HepG2 (cell line): ENCODE data around the gene GRM6. TPM values are rescaled to one million over a fixed set of nuclear protein-coding genes. Genes with fewer than 3 reads are reported as not detected.
A peak's percentile ranks its signal among the peaks of the same experiment; 100 is the strongest.

Experiments used
- CCAR2 ChIP-seq: fragments of 200-400 bp; formaldehyde crosslinking; optimal IDR thresholded peaks from 2 replicates; pipeline ENCODE3; 2018; ENCODE audit warnings: low read depth, mild to moderate bottlenecking, low read length, moderate library complexity
- CREBL2 ChIP-seq: sonication (generic); formaldehyde crosslinking; IDR thresholded peaks from 2 replicates; pipeline ENCODE4 v1.8.1; 2023; ENCODE audit warnings: missing genetic modification reagents, mild to moderate bottlenecking, borderline replicate concordance
- GATAD1 ChIP-seq: IDR thresholded peaks from 2 replicates; pipeline ENCODE4 v1.6.1; 2016; ENCODE audit warnings: missing genetic modification reagents, missing compliant biosample characterization
- GPN1 ChIP-seq: sonication (generic); formaldehyde crosslinking; IDR thresholded peaks from 2 replicates; pipeline ENCODE4 v1.5.1; 2020; ENCODE audit warnings: missing genetic modification reagents, borderline replicate concordance
- IRF9 ChIP-seq: sonication (generic); formaldehyde crosslinking; IDR thresholded peaks from 2 replicates; pipeline ENCODE4 v1.8.0; 2022; ENCODE audit warnings: missing genetic modification reagents, mild to moderate bottlenecking, borderline replicate concordance
- JUND ChIP-seq: sonication (generic); formaldehyde crosslinking; IDR thresholded peaks from 2 replicates; pipeline ENCODE4 v1.8.0; 2022; ENCODE audit warnings: mild to moderate bottlenecking, missing genetic modification reagents
- KDM5A ChIP-seq: fragments of 200-600 bp; sonication (generic); IDR thresholded peaks from 2 replicates; pipeline ENCODE4 v1.7.0; 2018; ENCODE audit warnings: antibody characterized with exemption, mild to moderate bottlenecking, low read length, borderline replicate concordance
- MIXL1 ChIP-seq: IDR thresholded peaks from 2 replicates; pipeline ENCODE4 v1.6.1; 2016
- MYC ChIP-seq: sonication (generic); formaldehyde crosslinking; IDR thresholded peaks from 2 replicates; pipeline ENCODE4 v1.9.0; 2021; ENCODE audit warnings: missing genetic modification reagents, borderline replicate concordance
- NCOA1 ChIP-seq: sonication (generic); formaldehyde crosslinking; IDR thresholded peaks from 2 replicates; pipeline ENCODE4 v1.9.0; 2021; ENCODE audit warnings: missing genetic modification reagents
- NFATC3 ChIP-seq: sonication (generic); formaldehyde crosslinking; IDR thresholded peaks from 2 replicates; pipeline ENCODE4 v1.5.1; 2020; ENCODE audit warnings: mild to moderate bottlenecking, missing genetic modification reagents
- RBFOX2 ChIP-seq: fragments of 200-400 bp; formaldehyde crosslinking; IDR thresholded peaks from 2 replicates; pipeline ENCODE4 v1.6.1; 2017; ENCODE audit warnings: low read depth, mild to moderate bottlenecking, low read length
- SAP130 ChIP-seq: IDR thresholded peaks from 2 replicates; pipeline ENCODE4 v1.6.1; 2016; ENCODE audit warnings: low read depth
- SP1 ChIP-seq, 2 experiments: fragments of 450-650 bp in 1 of 2; sonication (generic) in 1 of 2; formaldehyde crosslinking in 1 of 2; IDR thresholded peaks; 2 replicates each; pipeline versions ENCODE4 v1.4.0 to v1.6.1; 2016 to 2020; ENCODE audit warnings: missing genetic modification reagents in 1 of 2
- TP53 ChIP-seq: sonication (generic); formaldehyde crosslinking; conservative IDR thresholded peaks from 2 replicates; pipeline ENCODE4 v1.4.0; 2020; ENCODE audit warnings: missing genetic modification reagents
- UBTF ChIP-seq: sonication (generic); formaldehyde crosslinking; IDR thresholded peaks from 2 replicates; pipeline ENCODE4 v1.4.0; 2020; ENCODE audit warnings: mild to moderate bottlenecking, missing genetic modification reagents
- ZHX1 ChIP-seq: sonication (generic); formaldehyde crosslinking; IDR thresholded peaks from 2 replicates; pipeline ENCODE4 v1.8.1; 2022; ENCODE audit warnings: low read depth, mild to moderate bottlenecking, missing genetic modification reagents
- ZMYM2 ChIP-seq: sonication (generic); formaldehyde crosslinking; IDR thresholded peaks from 2 replicates; pipeline ENCODE4 v1.8.0; 2022; ENCODE audit warnings: mild to moderate bottlenecking, missing genetic modification reagents
- ZNF276 ChIP-seq: sonication (generic); formaldehyde crosslinking; IDR thresholded peaks from 2 replicates; pipeline ENCODE4 v1.4.0; 2020; ENCODE audit warnings: mild to moderate bottlenecking, low read depth, missing genetic modification reagents
- ZNF619 ChIP-seq: sonication (generic); formaldehyde crosslinking; IDR thresholded peaks from 2 replicates; pipeline ENCODE4 v1.4.0; 2020; ENCODE audit warnings: mild to moderate bottlenecking, missing genetic modification reagents
- ZNF773 ChIP-seq: sonication (generic); formaldehyde crosslinking; IDR thresholded peaks from 2 replicates; pipeline ENCODE4 v1.4.0; 2020; ENCODE audit warnings: missing genetic modification reagents, borderline replicate concordance
- ZNF782 ChIP-seq: sonication (generic); formaldehyde crosslinking; IDR thresholded peaks from 2 replicates; pipeline ENCODE4 v1.4.0; 2020; ENCODE audit warnings: missing genetic modification reagents, mild to moderate bottlenecking, borderline replicate concordance
- polyA plus RNA-seq, 8 experiments: library from polyadenylated mRNA; depleted of rRNA in 3 of 8; stranded (reverse) in 7 of 8; unstranded in 1 of 8; fragments of >200 nt; fragmentation: Illumina TruSeq in 4 of 8; extraction: Trizol in 4 of 8; gene quantifications; 2 replicates each; pipeline versions ENCODE4 v1.2.1 to v1.2.3, GENCODE V29; 2011 to 2016; ENCODE audit warnings: low read depth in 4 of 8, missing spikeins in 1 of 8, mixed read lengths in 1 of 8; ENCODE audit not compliant: insufficient read depth in 1 of 8
- total RNA-seq, 5 experiments: library from RNA; depleted of rRNA; stranded (reverse); fragments of >200 nt; fragmentation: Illumina TruSeq; extraction: Trizol; gene quantifications; 2 replicates each; pipeline ENCODE4 v1.2.3, GENCODE V29; 2016; ENCODE audit warnings: low read depth in 1 of 5

The GRM6 gene
- total and polyA plus RNA-seq, 2 of the 13 experiments (the other 11 are each of a cell fraction or from before 2014, with no cell fraction given), result not detected

GRCh38 chr5:179023528-179024189 lies 28.5 kb upstream of the GRM6 start, which contains the start of gene ZNF879 (continued):
- no peak for TF ChIP-seq ZHX1 (CRISPR knock-in tag)
- TF ChIP-seq NFATC3, result no peak
- TF ChIP-seq GATAD1, result peak; percentile 62; the same call in 1 of the 2 replicates
- TF ChIP-seq MIXL1 (CRISPR knock-in tag), result 0 out of 2 replicates have a peak, but pooled peaks have one; percentile 41
- TF ChIP-seq JUND (CRISPR knock-in tag), result no peak
- no peak; the same call in 1 of the 2 replicates for TF ChIP-seq ZNF782 (CRISPR knock-in tag)
- peak; percentile 62; the same call in 1 of the 2 replicates for TF ChIP-seq SAP130 (CRISPR knock-in tag)
- no peak; the same call in 1 of the 2 replicates for TF ChIP-seq ZNF619 (CRISPR knock-in tag)
- no peak for TF ChIP-seq SP1 (IDR thresholded peaks at IDR 0.05)
- TF ChIP-seq SP1 (CRISPR knock-in tag; IDR thresholded peaks at IDR 0.05), result 0 out of 2 replicates have a peak, but pooled peaks have one; percentile 37
- TF ChIP-seq CREBL2 (CRISPR knock-in tag), result no peak
- peak; percentile 90 for TF ChIP-seq RBFOX2
- no peak for TF ChIP-seq TP53 (CRISPR knock-in tag)
- TF ChIP-seq GPN1, result no peak
- no peak for TF ChIP-seq ZNF276 (CRISPR knock-in tag)
- no peak for TF ChIP-seq KDM5A
- no peak for TF ChIP-seq IRF9
- TF ChIP-seq MYC (CRISPR knock-in tag), result peak; percentile 46; the same call in 1 of the 2 replicates
- no peak for TF ChIP-seq ZMYM2 (CRISPR knock-in tag)
- no peak for TF ChIP-seq NCOA1 (CRISPR knock-in tag)
- TF ChIP-seq CCAR2, result no peak
- peak; percentile 34; the same call in 1 of the 2 replicates for TF ChIP-seq UBTF
- peak; percentile 74; the same call in 1 of the 2 replicates for TF ChIP-seq ZNF773
